PC-9 (cell line): ENCODE measurements around the gene NTM. TPM values are rescaled to one million over a fixed set of nuclear protein-coding genes. Genes with fewer than 3 reads are reported as not detected.
A peak's percentile ranks its signal among the peaks of the same experiment; 100 is the strongest.

ENCODE experiments used
- BruUV-seq: library from RNA; stranded (reverse); fragments of 400-500 nt; replicated peaks from 2 replicates; lab custom pipeline; 2021; lab: Mats Ljungman, UMichigan
- CTCF ChIA-PET: fragments of 300-600 bp; sonication (Branson Sonifier 250); formaldehyde crosslinking; loops from one replicate; lab custom pipeline; 2022; ENCODE audit warnings: antibody characterized with exemption; lab: Charles Lee
- POLR2A ChIA-PET: fragments of 300-600 bp; sonication (Branson Sonifier 250); formaldehyde crosslinking; loops from one replicate; lab custom pipeline; 2022; ENCODE audit warnings: antibody characterized with exemption; ENCODE audit not compliant: unreplicated experiment; lab: Charles Lee
- DNase-seq, 2 experiments: peaks; one replicate each; pipeline versions ENCODE4 v3.0.0 to v3.0.0-alpha.2; 2015 to 2022; ENCODE audit warnings: mixed read lengths in 1 of 2
- H2AFZ ChIP-seq: fragments of 200-600 bp; sonication (generic); 2 replicates; pipeline ENCODE4 v1.8.1; 2017; ENCODE audit warnings: antibody characterized with exemption
- H3F3A ChIP-seq: fragments of 200-600 bp; sonication (generic); 2 replicates; pipeline ENCODE4 v1.8.1; 2017; ENCODE audit warnings: antibody characterized with exemption, mild to moderate bottlenecking, low read depth; ENCODE audit not compliant: insufficient read depth
- H3K27ac ChIP-seq: fragments of 200-600 bp; sonication (generic); 2 replicates; pipeline ENCODE4 v1.6.1; 2016; ENCODE audit warnings: mixed run types
- H3K27me3 ChIP-seq: fragments of 200-600 bp; sonication (generic); 2 replicates; pipeline ENCODE4 v1.6.1; 2016; ENCODE audit warnings: low read depth, mixed run types; ENCODE audit not compliant: insufficient read depth
- H3K36me3 ChIP-seq: fragments of 200-600 bp; sonication (generic); 2 replicates; pipeline ENCODE4 v1.6.1; 2016; ENCODE audit warnings: low read depth, mixed run types
- H3K4me1 ChIP-seq: fragments of 200-600 bp; sonication (generic); replicated peaks from 2 replicates; pipeline ENCODE4 v1.6.1; 2016; ENCODE audit warnings: mixed run types; ENCODE audit not compliant: insufficient read depth
- H3K4me2 ChIP-seq: fragments of 200-600 bp; sonication (generic); 2 replicates; pipeline ENCODE4 v1.6.1; 2017; ENCODE audit warnings: mixed run types
- H3K4me3 ChIP-seq: fragments of 200-600 bp; sonication (generic); 2 replicates; pipeline ENCODE4 v1.6.1; 2016; ENCODE audit warnings: mixed run types
- H3K79me2 ChIP-seq: fragments of 200-600 bp; sonication (generic); 2 replicates; pipeline ENCODE4 v1.6.1; 2017; ENCODE audit warnings: low read depth, mixed run types
- H3K9me2 ChIP-seq: fragments of 200-600 bp; sonication (generic); 2 replicates; pipeline ENCODE4 v1.8.1; 2017; ENCODE audit warnings: mild to moderate bottlenecking; ENCODE audit not compliant: insufficient read depth
- H3K9me3 ChIP-seq: fragments of 200-600 bp; sonication (generic); 2 replicates; pipeline ENCODE4 v1.8.1; 2016; ENCODE audit warnings: low read depth; ENCODE audit not compliant: insufficient read depth
- H4K20me1 ChIP-seq: fragments of 200-600 bp; sonication (generic); 2 replicates; pipeline ENCODE4 v1.8.1; 2017; ENCODE audit not compliant: insufficient read depth
- EZH2 ChIP-seq: fragments of 200-600 bp; sonication (generic); IDR thresholded peaks from 2 replicates; pipeline ENCODE4 v1.8.0; 2017; ENCODE audit warnings: antibody characterized with exemption, low read depth
- intact Hi-C: fragments of 100-400 bp; cut with micrococcal nuclease; formaldehyde crosslinking; loops from one replicate; pipeline ENCODE4 v1.10.0; 2022; ENCODE audit not compliant: unreplicated experiment
- total RNA-seq: library from RNA; stranded (reverse); gene quantifications from 2 replicates; pipeline ENCODE4 v1.2.3, GENCODE V29; 2021
- TF ChIP-seq, protein P1 (sequence below): fragments of 200-600 bp; sonication (generic); conservative IDR thresholded peaks from 2 replicates; pipeline ENCODE4 v1.6.1; 2017; ENCODE audit warnings: mixed run types, antibody characterized with exemption, mild to moderate bottlenecking, moderate library complexity

NTM gene
- total RNA-seq, 1 experiment from 2014 or later: not detected

DNA sequence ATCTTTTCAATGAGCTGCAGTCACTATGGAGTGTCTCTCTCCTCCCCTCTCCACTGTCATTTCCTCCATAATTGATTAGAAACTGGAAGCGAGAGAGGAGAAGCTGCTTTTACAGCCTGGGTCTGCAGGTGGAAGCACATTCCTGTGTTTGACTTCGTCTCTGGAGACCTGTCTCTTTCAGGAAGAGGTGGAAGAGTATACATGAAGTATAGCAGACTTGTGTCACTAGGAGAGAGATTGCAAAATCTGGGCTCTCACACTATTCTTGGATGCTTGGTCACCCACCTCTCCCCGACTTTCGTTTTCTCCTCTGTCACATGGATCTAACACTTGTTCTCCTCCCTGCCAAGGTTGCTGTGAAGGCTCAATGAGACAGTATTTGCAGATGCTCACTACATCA is 323.3 kb downstream of the NTM start:
- Histone ChIP-seq H3K27me3 (peaks cover 9% of the 10 kb centered on the region; the same call in 1 of the 2 replicates), H3K4me1 (no peaks in the 10 kb centered on the region), H3K4me2 (no peak overlapping the region), H3K9me2 (no peaks in the 10 kb centered on the region), H3K27ac (no peak overlapping the region), H3K36me3 (no peaks in the 10 kb centered on the region), H3K4me3 (no peak overlapping the region), H3K9me3 (no peaks in the 10 kb centered on the region), H3F3A (no peaks in the 10 kb centered on the region), H2AFZ (no peak overlapping the region), H3K79me2 (no peaks in the 10 kb centered on the region), H4K20me1 (no peaks in the 10 kb centered on the region)
- CTCF ChIA-PET: no interaction called here
- TF ChIP-seq, protein P1, sequence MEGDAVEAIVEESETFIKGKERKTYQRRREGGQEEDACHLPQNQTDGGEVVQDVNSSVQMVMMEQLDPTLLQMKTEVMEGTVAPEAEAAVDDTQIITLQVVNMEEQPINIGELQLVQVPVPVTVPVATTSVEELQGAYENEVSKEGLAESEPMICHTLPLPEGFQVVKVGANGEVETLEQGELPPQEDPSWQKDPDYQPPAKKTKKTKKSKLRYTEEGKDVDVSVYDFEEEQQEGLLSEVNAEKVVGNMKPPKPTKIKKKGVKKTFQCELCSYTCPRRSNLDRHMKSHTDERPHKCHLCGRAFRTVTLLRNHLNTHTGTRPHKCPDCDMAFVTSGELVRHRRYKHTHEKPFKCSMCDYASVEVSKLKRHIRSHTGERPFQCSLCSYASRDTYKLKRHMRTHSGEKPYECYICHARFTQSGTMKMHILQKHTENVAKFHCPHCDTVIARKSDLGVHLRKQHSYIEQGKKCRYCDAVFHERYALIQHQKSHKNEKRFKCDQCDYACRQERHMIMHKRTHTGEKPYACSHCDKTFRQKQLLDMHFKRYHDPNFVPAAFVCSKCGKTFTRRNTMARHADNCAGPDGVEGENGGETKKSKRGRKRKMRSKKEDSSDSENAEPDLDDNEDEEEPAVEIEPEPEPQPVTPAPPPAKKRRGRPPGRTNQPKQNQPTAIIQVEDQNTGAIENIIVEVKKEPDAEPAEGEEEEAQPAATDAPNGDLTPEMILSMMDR: no peak
- TF ChIP-seq EZH2: no peak
- DNase-seq: no peak
- no TSS peak for BruUV-seq
- intact Hi-C loops: no loop called here
- POLR2A ChIA-PET: no interaction called here

DNA sequence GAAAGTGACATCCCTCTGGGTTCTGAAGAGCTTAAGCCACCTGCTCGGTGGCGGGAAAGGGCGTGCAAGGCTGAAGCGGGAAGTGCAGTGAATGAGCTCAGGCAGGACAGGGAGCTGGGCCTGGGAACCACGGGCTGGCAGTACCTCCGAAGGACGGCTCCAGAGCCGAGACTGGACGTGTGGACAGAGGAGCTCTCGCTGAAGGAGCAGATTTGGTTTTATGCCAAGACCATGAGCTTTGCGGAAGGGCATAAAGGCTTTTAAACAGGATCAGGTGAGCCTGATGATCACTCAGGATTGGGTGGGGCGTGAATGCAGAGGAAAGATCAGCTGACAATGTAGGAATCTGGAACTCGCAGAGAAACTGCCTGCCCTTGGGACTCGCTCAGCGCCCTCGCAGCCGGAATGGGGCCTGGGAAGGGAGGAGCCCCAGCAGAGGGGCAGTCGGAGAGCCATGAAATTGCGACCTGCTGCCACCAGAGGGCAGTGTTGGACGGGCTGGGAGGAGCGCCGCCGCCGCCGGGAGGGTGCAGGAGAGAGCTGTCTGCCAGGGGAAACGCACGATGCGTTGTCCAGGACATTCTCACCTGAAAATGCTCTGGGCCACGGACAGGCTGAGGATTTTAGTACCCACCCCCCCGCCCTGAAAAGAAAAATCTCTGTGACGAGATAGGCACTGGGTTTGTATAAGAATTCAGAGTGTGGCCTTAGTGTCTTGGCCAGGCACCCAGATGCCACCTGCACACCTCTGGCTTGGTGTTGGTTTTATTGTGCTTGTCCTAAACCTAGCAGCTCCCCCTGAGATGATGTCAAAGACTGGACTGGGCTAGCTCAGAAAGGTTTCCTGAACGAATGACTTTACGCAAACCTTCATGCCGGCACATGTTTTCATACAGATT is 324.4 kb downstream of the NTM start:
- H4K20me1 ChIP-seq: no peaks in the 10 kb centered on the region
- no peak overlapping the region for H2AFZ ChIP-seq
- peaks cover 9% of the 10 kb centered on the region; the same call in 1 of the 2 replicates for H3K27me3 ChIP-seq
- no TSS peak for BruUV-seq
- intact Hi-C loops: no loop called here
- no peaks in the 10 kb centered on the region for H3K9me3 ChIP-seq
- H3K4me3 ChIP-seq: no peak overlapping the region
- POLR2A ChIA-PET: no interaction called here
- H3K9me2 ChIP-seq: no peaks in the 10 kb centered on the region
- TF ChIP-seq EZH2: no peak
- TF ChIP-seq, protein P1: peak; percentile 75
- DNase-seq: peak in 1 of 2 experiments; percentile 61
- no peak overlapping the region for H3K4me2 ChIP-seq
- H3F3A ChIP-seq: no peaks in the 10 kb centered on the region
- CTCF ChIA-PET: interaction anchor here (0.7 to 1.0 kb wide), 4 partner anchors 555 to 1246 kb away, joined by 3 to 7 read pairs (median 4); no protein-coding TSS in a partner anchor
- H3K79me2 ChIP-seq: no peaks in the 10 kb centered on the region
- H3K27ac ChIP-seq: no peak overlapping the region
- no peaks in the 10 kb centered on the region for H3K36me3 ChIP-seq
- no peaks in the 10 kb centered on the region for H3K4me1 ChIP-seq

DNA sequence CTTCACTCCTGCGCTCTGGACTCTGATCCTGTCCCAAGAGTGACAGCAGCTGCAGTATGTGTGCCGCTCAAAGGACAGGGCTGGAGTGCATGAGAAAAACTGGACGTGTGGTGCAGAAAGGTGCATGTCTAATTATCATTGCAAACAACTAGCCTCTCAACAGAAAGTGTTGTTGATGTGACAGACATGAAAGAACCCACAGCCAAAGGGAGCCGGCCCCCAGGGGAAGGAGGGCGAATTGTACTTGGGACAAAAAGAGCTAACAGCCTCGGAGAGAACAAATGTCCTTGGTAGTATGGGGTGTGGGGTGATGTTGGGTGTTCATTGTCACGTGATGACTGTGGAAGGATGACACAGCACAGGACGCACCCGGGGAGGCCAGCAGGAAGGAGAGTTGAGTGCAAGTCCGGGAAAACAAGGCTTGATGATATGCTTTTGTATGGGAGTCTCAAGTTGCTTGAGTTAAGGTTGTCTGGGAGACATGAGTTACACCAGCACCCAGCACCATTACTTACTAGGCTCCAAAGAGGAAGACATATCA is 325.5 kb downstream of the NTM start:
- DNase-seq: no peak
- intact Hi-C loops: no loop called here
- H3K4me1 ChIP-seq: no peaks in the 10 kb centered on the region
- H3K4me3 ChIP-seq: no peak overlapping the region
- no peaks in the 10 kb centered on the region for H3F3A ChIP-seq
- POLR2A ChIA-PET: no interaction called here
- no peak for TF ChIP-seq EZH2
- TF ChIP-seq, protein P1: no peak
- BruUV-seq: no TSS peak
- H4K20me1 ChIP-seq: no peaks in the 10 kb centered on the region
- H3K36me3 ChIP-seq: no peaks in the 10 kb centered on the region
- peaks cover 9% of the 10 kb centered on the region; the same call in 1 of the 2 replicates for H3K27me3 ChIP-seq
- H3K27ac ChIP-seq: no peak overlapping the region
- CTCF ChIA-PET: no interaction called here
- no peaks in the 10 kb centered on the region for H3K79me2 ChIP-seq
- H3K9me2 ChIP-seq: no peaks in the 10 kb centered on the region
- H3K9me3 ChIP-seq: no peaks in the 10 kb centered on the region
- no peak overlapping the region for H3K4me2 ChIP-seq
- no peak overlapping the region for H2AFZ ChIP-seq
